ENCODE measurements around the gene REC114.

DNA sequence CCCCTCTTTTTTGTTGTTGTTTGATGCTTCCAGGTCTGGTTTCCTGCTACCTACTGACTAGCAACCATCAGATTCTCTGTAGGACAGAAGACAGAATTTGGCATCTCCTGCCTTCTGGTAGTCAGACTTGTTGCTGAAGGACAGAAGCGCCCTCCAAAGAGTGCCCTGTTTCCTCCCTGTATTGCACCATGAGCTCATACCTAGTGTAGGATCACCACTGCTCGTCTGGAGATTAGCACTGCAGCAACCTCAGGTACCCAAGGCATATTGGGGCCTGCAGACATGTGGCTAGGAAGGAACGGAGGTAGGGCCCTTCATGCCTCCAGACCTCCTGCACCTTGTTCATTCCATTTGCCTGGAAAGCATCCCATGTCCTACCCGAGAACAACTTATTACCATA lies 112.1 kb downstream of the REC114 start:
- TF ChIP-seq, protein P1, sequence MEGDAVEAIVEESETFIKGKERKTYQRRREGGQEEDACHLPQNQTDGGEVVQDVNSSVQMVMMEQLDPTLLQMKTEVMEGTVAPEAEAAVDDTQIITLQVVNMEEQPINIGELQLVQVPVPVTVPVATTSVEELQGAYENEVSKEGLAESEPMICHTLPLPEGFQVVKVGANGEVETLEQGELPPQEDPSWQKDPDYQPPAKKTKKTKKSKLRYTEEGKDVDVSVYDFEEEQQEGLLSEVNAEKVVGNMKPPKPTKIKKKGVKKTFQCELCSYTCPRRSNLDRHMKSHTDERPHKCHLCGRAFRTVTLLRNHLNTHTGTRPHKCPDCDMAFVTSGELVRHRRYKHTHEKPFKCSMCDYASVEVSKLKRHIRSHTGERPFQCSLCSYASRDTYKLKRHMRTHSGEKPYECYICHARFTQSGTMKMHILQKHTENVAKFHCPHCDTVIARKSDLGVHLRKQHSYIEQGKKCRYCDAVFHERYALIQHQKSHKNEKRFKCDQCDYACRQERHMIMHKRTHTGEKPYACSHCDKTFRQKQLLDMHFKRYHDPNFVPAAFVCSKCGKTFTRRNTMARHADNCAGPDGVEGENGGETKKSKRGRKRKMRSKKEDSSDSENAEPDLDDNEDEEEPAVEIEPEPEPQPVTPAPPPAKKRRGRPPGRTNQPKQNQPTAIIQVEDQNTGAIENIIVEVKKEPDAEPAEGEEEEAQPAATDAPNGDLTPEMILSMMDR (IDR thresholded peaks at IDR 0.05): no peak
- TF ChIP-seq POLR2A (IDR thresholded peaks at IDR 0.05): no peak

All from uterus (tissue), 2 donors.